Activated CD4-positive, alpha-beta T cell treated with anti-CD3 and anti-CD28 coated beads, Interleukin-2, amount 50 U/mL, for 4 hours (primary cell): ENCODE measurements around the gene CDH4.

Experiments used
- DNase-seq, 2 experiments: peaks; one replicate each; pipeline ENCODE4 v3.0.0-alpha.2; 2020

The CDH4 gene

GRCh38 chr20:61571916-61572711, 320.1 kb downstream of the CDH4 start:
- no peak for DNase-seq

- no peak for DNase-seq
These were observed 320.7 kb downstream of the CDH4 start for GRCh38 chr20:61572789-61573188.

GRCh38 chr20:61573415-61574305, 321.6 kb downstream of the CDH4 start:
- no peak for DNase-seq

- DNase-seq = no peak
These were observed 323.3 kb downstream of the CDH4 start for GRCh38 chr20:61575151-61575937.

GRCh38 chr20:61576372-61576771, 324.3 kb downstream of the CDH4 start:
- no peak for DNase-seq

- DNase-seq = no peak
These were observed 325.0 kb downstream of the CDH4 start for GRCh38 chr20:61577065-61577464.

GRCh38 chr20:61579908-61580307, 327.8 kb downstream of the CDH4 start:
- no peak for DNase-seq

- DNase-seq = no peak
These were observed 329.1 kb downstream of the CDH4 start for GRCh38 chr20:61580958-61581824.

- DNase-seq = no peak
These were observed 329.7 kb downstream of the CDH4 start for GRCh38 chr20:61581825-61582188.

- no peak for DNase-seq
These were observed 330.3 kb downstream of the CDH4 start for GRCh38 chr20:61582196-61582923.

GRCh38 chr20:61583356-61583755, 331.3 kb downstream of the CDH4 start:
- no peak for DNase-seq

GRCh38 chr20:61584851-61585250, 332.8 kb downstream of the CDH4 start:
- DNase-seq = no peak

- no peak for DNase-seq
These were observed 333.7 kb downstream of the CDH4 start for GRCh38 chr20:61585764-61586163.

GRCh38 chr20:61587036-61587435, 335.0 kb downstream of the CDH4 start:
- no peak for DNase-seq

GRCh38 chr20:61587681-61588289, 335.7 kb downstream of the CDH4 start:
- DNase-seq = no peak

- DNase-seq = no peak
These were observed 336.6 kb downstream of the CDH4 start for GRCh38 chr20:61588411-61589385.

GRCh38 chr20:61590236-61590635, 338.2 kb downstream of the CDH4 start:
- DNase-seq = no peak

- no peak for DNase-seq
These were observed 341.5 kb downstream of the CDH4 start for GRCh38 chr20:61593516-61593915.

GRCh38 chr20:61594198-61594597, 342.1 kb downstream of the CDH4 start:
- DNase-seq = no peak

GRCh38 chr20:61595216-61595615, 343.2 kb downstream of the CDH4 start:
- DNase-seq = no peak
